ENCODE measurements around the gene P2RX7. TPM values are rescaled to one million over a fixed set of nuclear protein-coding genes. Genes with fewer than 3 reads are reported as not detected.

The P2RX7 gene
- total and polyA plus RNA-seq, 2 donors (not counting 1 experiment from before 2014, with no cell fraction given), result 1.9 to 17.2 TPM

DNA sequence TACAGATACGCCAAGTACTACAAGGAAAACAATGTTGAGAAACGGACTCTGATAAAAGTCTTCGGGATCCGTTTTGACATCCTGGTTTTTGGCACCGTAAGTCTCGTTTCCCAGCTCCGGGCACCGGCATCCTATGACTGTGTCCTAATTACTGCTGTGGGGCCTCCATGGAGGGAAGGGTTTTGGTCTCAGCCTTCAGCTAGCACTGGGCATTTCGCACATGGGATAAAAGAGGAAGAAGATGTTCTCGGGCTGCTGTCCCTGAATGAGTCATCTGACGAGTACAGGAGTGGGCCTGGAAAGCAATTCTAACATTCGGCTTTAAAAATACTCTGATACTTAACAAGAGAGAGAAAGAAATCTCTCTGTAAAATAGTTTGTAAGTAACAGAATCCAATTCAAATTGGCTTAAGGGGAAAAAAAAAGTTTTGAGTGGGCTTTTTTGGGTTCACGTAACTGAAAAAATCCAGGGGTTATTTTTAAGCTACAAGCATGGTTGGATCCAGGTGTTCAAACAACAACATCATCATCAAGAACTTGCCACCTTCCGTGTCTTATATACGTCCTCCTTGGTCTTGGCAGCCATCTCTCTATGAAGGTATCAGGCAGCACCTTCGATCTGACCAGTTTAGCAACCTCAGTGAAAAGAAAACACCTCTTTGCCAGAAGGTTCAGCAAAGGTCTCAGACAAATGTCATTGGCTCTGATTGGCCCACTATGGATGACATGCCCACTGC is 42.9 kb downstream of the P2RX7 start:
- Histone ChIP-seq H3K36me3 (ENCODE audit: control insufficient read depth, insufficient read depth, low read length) (no peaks in the 10 kb centered on the region), H3K9ac (ENCODE audit: insufficient read depth, low read length) (no peak overlapping the region), H3K4me2 (ENCODE audit: extremely low read depth, insufficient read depth, low read length) (no peak overlapping the region), H3K4me3 (replicated peaks in 1 of 4; ENCODE audit: control extremely low read depth in 1 of 4, insufficient read depth in 1 of 4, low read depth in 3 of 4, low read length in 4 of 4) (no peak overlapping the region), H3K79me2 (ENCODE audit: control insufficient read depth, insufficient read depth, low read length) (no peaks in the 10 kb centered on the region), H3K9me3 (ENCODE audit: control insufficient read depth, insufficient read depth, low read depth, low read length) (no peaks in the 10 kb centered on the region), H3K4me1 (ENCODE audit: control insufficient read depth, extremely low read depth, insufficient read depth, low read length) (no peaks in the 10 kb centered on the region), H3K27ac (ENCODE audit: insufficient read depth, low read length) (no peak overlapping the region), H2AFZ (ENCODE audit: low read length) (no peak overlapping the region), H3K27me3 (ENCODE audit: control insufficient read depth, insufficient read depth, low read length) (no peaks in the 10 kb centered on the region), H4K20me1 (ENCODE audit: control insufficient read depth, extremely low read depth, insufficient read depth, low read length) (no peaks in the 10 kb centered on the region)
- no peak for DNase-seq (ENCODE audit: low read depth in 2 of 2)
- no peak for TF ChIP-seq EZH2 (IDR thresholded peaks at IDR 0.05; ENCODE audit: low read length, missing control alignments)
- no peak for TF ChIP-seq CTCF (conservative IDR thresholded peaks at IDR 0.05 in 1 of 2, IDR thresholded peaks at IDR 0.05 in 1 of 2; ENCODE audit: low read depth in 1 of 2, low read length in 2 of 2)

- H3K36me3 ChIP-seq (ENCODE audit: control insufficient read depth, insufficient read depth, low read length), result no peaks in the 10 kb centered on the region
- no peak overlapping the region for H3K27ac ChIP-seq (ENCODE audit: insufficient read depth, low read length)
- no peak overlapping the region for H3K9ac ChIP-seq (ENCODE audit: insufficient read depth, low read length)
- no peak overlapping the region for H3K4me3 ChIP-seq (replicated peaks in 1 of 4; ENCODE audit: control extremely low read depth in 1 of 4, insufficient read depth in 1 of 4, low read depth in 3 of 4, low read length in 4 of 4)
- no peaks in the 10 kb centered on the region for H4K20me1 ChIP-seq (ENCODE audit: control insufficient read depth, extremely low read depth, insufficient read depth, low read length)
- no peak overlapping the region for H3K4me2 ChIP-seq (ENCODE audit: extremely low read depth, insufficient read depth, low read length)
- TF ChIP-seq EZH2 (IDR thresholded peaks at IDR 0.05; ENCODE audit: low read length, missing control alignments) (no peak), CTCF (conservative IDR thresholded peaks at IDR 0.05 in 1 of 2, IDR thresholded peaks at IDR 0.05 in 1 of 2; ENCODE audit: low read depth in 1 of 2, low read length in 2 of 2) (no peak)
- H2AFZ ChIP-seq (ENCODE audit: low read length), result no peak overlapping the region
- no peaks in the 10 kb centered on the region for H3K9me3 ChIP-seq (ENCODE audit: control insufficient read depth, insufficient read depth, low read depth, low read length)
- H3K27me3 ChIP-seq (ENCODE audit: control insufficient read depth, insufficient read depth, low read length), result no peaks in the 10 kb centered on the region
- no peak for DNase-seq (ENCODE audit: low read depth in 2 of 2)
- no peaks in the 10 kb centered on the region for H3K79me2 ChIP-seq (ENCODE audit: control insufficient read depth, insufficient read depth, low read length)
- no peaks in the 10 kb centered on the region for H3K4me1 ChIP-seq (ENCODE audit: control insufficient read depth, extremely low read depth, insufficient read depth, low read length)
These were observed 44.3 kb downstream of the P2RX7 start for GRCh38 chr12:121176826-121177529.

- no peaks in the 10 kb centered on the region for H3K79me2 ChIP-seq (ENCODE audit: control insufficient read depth, insufficient read depth, low read length)
- H3K9me3 ChIP-seq (ENCODE audit: control insufficient read depth, insufficient read depth, low read depth, low read length), result no peaks in the 10 kb centered on the region
- no peak overlapping the region for H3K9ac ChIP-seq (ENCODE audit: insufficient read depth, low read length)
- H3K27ac ChIP-seq (ENCODE audit: insufficient read depth, low read length), result no peak overlapping the region
- TF ChIP-seq EZH2 (IDR thresholded peaks at IDR 0.05; ENCODE audit: low read length, missing control alignments) (no peak), CTCF (conservative IDR thresholded peaks at IDR 0.05 in 1 of 2, IDR thresholded peaks at IDR 0.05 in 1 of 2; ENCODE audit: low read depth in 1 of 2, low read length in 2 of 2) (no peak)
- no peaks in the 10 kb centered on the region for H4K20me1 ChIP-seq (ENCODE audit: control insufficient read depth, extremely low read depth, insufficient read depth, low read length)
- H3K4me3 ChIP-seq (replicated peaks in 1 of 4; ENCODE audit: control extremely low read depth in 1 of 4, insufficient read depth in 1 of 4, low read depth in 3 of 4, low read length in 4 of 4), result no peak overlapping the region
- H2AFZ ChIP-seq (ENCODE audit: low read length), result no peak overlapping the region
- no peaks in the 10 kb centered on the region for H3K36me3 ChIP-seq (ENCODE audit: control insufficient read depth, insufficient read depth, low read length)
- no peak overlapping the region for H3K4me2 ChIP-seq (ENCODE audit: extremely low read depth, insufficient read depth, low read length)
- DNase-seq (ENCODE audit: low read depth in 2 of 2), result peak; percentile 15 to 61
- H3K27me3 ChIP-seq (ENCODE audit: control insufficient read depth, insufficient read depth, low read length), result no peaks in the 10 kb centered on the region
- no peaks in the 10 kb centered on the region for H3K4me1 ChIP-seq (ENCODE audit: control insufficient read depth, extremely low read depth, insufficient read depth, low read length)
These were observed 48.5 kb downstream of the P2RX7 start for GRCh38 chr12:121181181-121181580.
